Measurements from ENCODE around the gene MINAR1.

DNA sequence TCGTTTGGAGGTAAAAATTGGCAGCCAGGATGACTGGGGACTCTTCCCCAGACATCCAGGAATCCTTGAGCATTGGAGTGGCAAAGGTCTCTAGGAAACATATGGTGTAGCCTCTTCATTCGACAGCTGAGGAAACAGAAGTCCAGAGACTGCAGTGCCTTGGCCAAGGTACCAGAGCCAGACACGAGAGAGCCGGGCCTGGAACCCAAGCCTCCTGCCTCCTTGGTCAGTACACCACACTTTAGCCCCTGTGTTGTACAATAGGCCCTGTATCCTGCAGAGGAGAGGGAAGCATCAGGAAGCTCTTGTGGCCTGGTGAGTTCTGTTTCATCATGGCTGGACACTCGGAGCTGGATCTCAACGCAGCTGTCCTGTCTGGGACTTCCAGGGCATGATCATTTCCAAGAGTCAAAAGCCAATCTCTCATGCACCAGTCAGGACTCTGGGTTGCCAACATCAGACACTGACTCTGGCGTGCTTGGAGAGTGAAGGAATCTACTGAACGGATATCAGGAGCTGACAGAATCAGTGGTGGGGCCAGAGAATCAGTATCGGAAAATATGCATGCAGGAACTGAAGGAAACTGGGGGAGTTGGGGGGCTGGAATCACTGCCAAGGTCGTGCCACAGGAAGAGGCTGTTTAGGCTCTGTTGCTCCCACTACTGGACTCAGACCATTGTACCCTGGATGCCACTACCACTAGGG is 6.4 kb upstream of the MINAR1 start:
- TF ChIP-seq POLR2A (IDR thresholded peaks at IDR 0.05) (no peak), CTCF (IDR thresholded peaks at IDR 0.05) (no peak), EP300 (IDR thresholded peaks at IDR 0.05) (no peak)

All from ovary (tissue), 3 donors.